Pancreas (tissue), 10 donors: ENCODE results near the gene NKX2-1. TPM values are rescaled to one million over a fixed set of nuclear protein-coding genes. Genes with fewer than 3 reads are reported as not detected.

Source experiments
- ATAC-seq, 4 donors: fragments of 200-7000 bp; cut with Tn5 transposase; one replicate each; pipeline versions ENCODE4 v1.8.0 to v1.9.1; 2020; ENCODE audit warnings: mild to moderate bottlenecking in 4 of 4, moderate library complexity in 4 of 4
- DNase-seq, 6 donors: peaks; one replicate each; pipeline ENCODE4 v3.0.0-alpha.2; 2020
- FAIRE-seq: peaks from 2 replicates; lab custom pipeline; 2012; peaks lifted over from hg19 to GRCh38; lab: Jason Lieb, UNC
- H3K27ac ChIP-seq, 4 donors: fragments of 200-600 bp; sonication (generic); 1 replicate in 3 of 4; 2 replicates in 1 of 4; pipeline versions ENCODE4 v1.5.0 to v1.8.0; 2020
- H3K27me3 ChIP-seq, 4 donors: fragments of 200-600 bp; one replicate each; pipeline ENCODE4 v1.8.0; 2021
- H3K36me3 ChIP-seq, 3 donors: fragments of 200-600 bp; sonication (generic) in 1 of 3; one replicate each; pipeline versions ENCODE4 v1.5.0 to v1.8.0; 2020 to 2021
- H3K4me1 ChIP-seq, 3 donors: fragments of 200-600 bp; one replicate each; pipeline ENCODE4 v1.8.0; 2021
- H3K4me3 ChIP-seq, 4 donors: fragments of 200-600 bp; sonication (generic) in 2 of 4; one replicate each; pipeline versions ENCODE4 v1.5.0 to v1.8.0; 2020 to 2021
- H3K9me3 ChIP-seq, 4 donors: fragments of 200-600 bp; one replicate each; pipeline ENCODE4 v1.8.0; 2021
- CTCF ChIP-seq, 4 donors: fragments of 200-600 bp; sonication (generic) in 3 of 4; IDR thresholded peaks; one replicate each; pipeline versions ENCODE4 v1.5.0 to v1.8.0; 2021; ENCODE audit warnings: antibody characterized with exemption in 4 of 4
- WGBS, 2 donors: extraction: QIAGEN DNeasy Blood & Tissue Kit; methylation state at CpG; one replicate each; pipeline ENCODE4 v1.1.7; 2013; 5-methylcytosine and 5-hydroxymethylcytosine counted together
- intact Hi-C, 3 donors: fragments of 100-400 bp; cut with DNase I; formaldehyde crosslinking; loops; one replicate each; pipeline versions ENCODE4 v1.11.1 to v1.14.2; 2022
- polyA plus RNA-seq, 2 donors: library from polyadenylated mRNA; stranded (reverse); fragments of 200-250 nt; gene quantifications; one replicate each; pipeline ENCODE4 v1.2.3, GENCODE V29; 2013
- total RNA-seq, 6 donors: library from RNA; stranded (reverse); fragmentation: NEBNext Ultra II Directional in 4 of 6; extraction: Animal tissue kit (Norgen Biotek cat#: 25700) in 4 of 6; gene quantifications; one replicate each; pipeline versions ENCODE4 v1.2.1 to v1.2.4, GENCODE V29; 2021 to 2023
- donor health status: healthy with polysubstance abuse.
- donor health status: DM: no; HTN: no; CAD: no; lungs with moderate emphysema.
- donor health status: DM: no; HTN: no; CAD: no.
- donor health status: control.
- donor health status: control.
- donor health status: Bipolar disorder and iron deficiency.
- donor health status: DM: yes; HTN: yes; CAD: no.
- donor health status: DM: no; HTN: no; CAD: no.
- donor health status: DM: no; HTN: no; CAD: no.
- donor health status: DM: yes; HTN: yes; CAD: no.

NKX2-1 gene
- total and polyA plus RNA-seq, 8 donors = 0.25 TPM; not detected in 7

- no peak for FAIRE-seq
- intact Hi-C loops = no loop called here
- H3K4me1 ChIP-seq = peaks cover 0 to 2% (median 0%) of the 10 kb centered on the region in 3 donors
- H3K9me3 ChIP-seq = no peaks in the 10 kb centered on the region
- H3K36me3 ChIP-seq = no peaks in the 10 kb centered on the region
- no peak for ATAC-seq
- peaks cover 3 to 83% (median 18%) of the 10 kb centered on the region in 4 donors for H3K27me3 ChIP-seq
- no peak overlapping the region for H3K27ac ChIP-seq
- DNase-seq = no peak
- TF ChIP-seq CTCF (IDR thresholded peaks at IDR 0.05) = no peak
- 5 to 6% methylated on average over 32 of the region's 32 CpGs for WGBS, 2 donors
- no peak overlapping the region for H3K4me3 ChIP-seq
Observed at GRCh38 chr14:36508418-36509068, 11.5 kb downstream of the NKX2-1 start.

- peaks cover 3 to 83% (median 18%) of the 10 kb centered on the region in 4 donors for H3K27me3 ChIP-seq
Observed at GRCh38 chr14:36507847-36508417, 12.1 kb downstream of the NKX2-1 start.

GRCh38 chr14:36506732-36507614, 13.1 kb downstream of the NKX2-1 start:
- no peak for TF ChIP-seq CTCF (IDR thresholded peaks at IDR 0.05)
- Histone ChIP-seq H3K27ac (no peak overlapping the region), H3K27me3 (peaks cover 3 to 86% (median 18%) of the 10 kb centered on the region in 4 donors), H3K4me1 (peaks cover 0 to 2% (median 0%) of the 10 kb centered on the region in 3 donors), H3K9me3 (no peaks in the 10 kb centered on the region), H3K4me3 (no peak overlapping the region), H3K36me3 (no peaks in the 10 kb centered on the region)
- 6 to 7% methylated on average over 10 of the region's 10 CpGs for WGBS, 2 donors
- FAIRE-seq = no peak
- no peak for ATAC-seq
- intact Hi-C loops = no loop called here
- no peak for DNase-seq

More at GRCh38 chr14:36507847-36508417, 12.1 kb downstream of the NKX2-1 start:
- Histone ChIP-seq H3K9me3 (no peaks in the 10 kb centered on the region), H3K4me1 (peaks cover 0 to 2% (median 0%) of the 10 kb centered on the region in 3 donors), H3K27ac (no peak overlapping the region), H3K4me3 (no peak overlapping the region), H3K36me3 (no peaks in the 10 kb centered on the region)
- no peak for FAIRE-seq
- no peak for DNase-seq
- intact Hi-C loops = no loop called here
- no peak for ATAC-seq
- 3 to 4% methylated on average over 23 to 28 of the region's 28 CpGs for WGBS, 2 donors
- TF ChIP-seq CTCF (IDR thresholded peaks at IDR 0.05) = no peak

GRCh38 chr14:36505892-36506731, 13.9 kb downstream of the NKX2-1 start:
- intact Hi-C loops = no loop called here
- FAIRE-seq = no peak
- no peaks in the 10 kb centered on the region for H3K36me3 ChIP-seq
- peaks cover 3 to 88% (median 20%) of the 10 kb centered on the region in 4 donors for H3K27me3 ChIP-seq
- H3K4me1 ChIP-seq = peaks cover 0 to 2% (median 0%) of the 10 kb centered on the region in 3 donors
- no peak for ATAC-seq
- no peak for DNase-seq
- no peaks in the 10 kb centered on the region for H3K9me3 ChIP-seq
- 2 to 6% methylated on average over 28 to 35 of the region's 35 CpGs for WGBS, 2 donors
- TF ChIP-seq CTCF (IDR thresholded peaks at IDR 0.05) = no peak
- H3K4me3 ChIP-seq = no peak overlapping the region
- no peak overlapping the region for H3K27ac ChIP-seq
